T-helper 1 cell treated with Interleukin-12 subunit alpha and Interleukin-12 subunit beta and Interleukin-4 antibody, amounts not matched to agents 30 μg/mL and 1 μg/mL, for 36 hours (primary cell): ENCODE measurements around the gene MAN2B2.

Experiments used
- H3K27ac Mint-ChIP-seq: one replicate; pipeline ENCODE4 v1.8.0; 2021; ENCODE audit warnings: mild to moderate bottlenecking, mixed read lengths
- H3K27me3 Mint-ChIP-seq: one replicate; pipeline ENCODE4 v1.8.0; 2021; ENCODE audit warnings: low read depth, mixed read lengths
- H3K36me3 Mint-ChIP-seq: one replicate; pipeline ENCODE4 v1.8.0; 2021; ENCODE audit warnings: low read depth, mixed read lengths
- H3K4me1 Mint-ChIP-seq: one replicate; pipeline ENCODE4 v1.8.0; 2021; ENCODE audit warnings: low read depth, mixed read lengths
- H3K4me3 Mint-ChIP-seq: one replicate; pipeline ENCODE4 v1.8.0; 2021; ENCODE audit warnings: mild to moderate bottlenecking, moderate library complexity, mixed read lengths
- H3K9me3 Mint-ChIP-seq: one replicate; pipeline ENCODE4 v1.8.0; 2021; ENCODE audit warnings: mixed read lengths

The MAN2B2 gene

DNA sequence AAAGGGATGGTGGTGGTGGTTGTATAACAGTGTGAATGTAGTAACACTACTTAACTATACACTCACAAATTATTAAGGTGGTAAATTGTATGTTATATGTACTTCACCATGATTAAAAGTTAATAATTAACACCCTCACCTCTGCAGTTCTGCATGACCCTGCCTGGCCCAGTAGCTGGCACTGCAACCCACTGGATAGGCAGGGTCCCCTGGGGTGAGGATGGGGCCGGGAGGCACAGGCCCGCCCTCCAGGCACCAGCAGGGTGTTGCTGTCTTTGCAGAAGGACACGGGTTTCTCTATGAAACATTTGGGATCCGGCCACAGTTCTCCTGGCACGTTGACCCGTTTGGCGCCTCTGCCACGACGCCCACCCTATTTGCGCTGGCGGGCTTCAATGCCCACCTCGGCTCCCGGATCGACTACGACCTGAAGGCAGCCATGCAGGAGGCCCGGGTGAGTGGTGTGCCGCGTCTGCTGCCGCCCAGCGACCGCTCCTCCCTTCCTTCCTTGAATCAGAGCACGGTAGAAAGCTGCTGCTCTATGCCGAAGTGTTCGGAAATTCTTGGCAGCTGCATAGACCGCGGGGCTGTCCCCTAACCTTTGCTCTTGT, 11.8 kb downstream of the MAN2B2 start:
- Mint-ChIP-seq H3K27ac (no peak overlapping the region), H3K4me3 (no peak overlapping the region), H3K4me1 (no peaks in the 10 kb centered on the region), H3K27me3 (no peaks in the 10 kb centered on the region), H3K36me3 (peaks cover 33% of the 10 kb centered on the region), H3K9me3 (peaks cover 4% of the 10 kb centered on the region)

DNA sequence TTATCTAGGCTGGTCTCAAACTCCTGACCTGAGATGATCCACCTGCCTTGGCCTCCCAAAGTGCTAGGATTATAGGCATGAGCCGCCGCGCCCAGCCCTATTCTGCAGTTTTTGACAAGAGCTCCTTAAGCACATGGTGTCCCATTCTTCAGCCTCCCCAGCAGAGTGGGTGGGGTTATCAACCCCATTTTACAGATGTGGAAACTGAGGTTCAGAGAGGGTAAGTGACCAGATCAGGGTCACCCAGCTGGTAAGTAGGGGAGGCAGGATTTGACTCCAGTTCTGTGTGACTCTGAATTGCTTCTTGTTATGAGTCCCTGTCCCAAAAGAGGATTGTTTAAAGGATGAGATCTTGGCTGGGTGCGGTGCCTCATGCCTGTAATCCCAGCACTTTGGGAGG, 14.5 kb downstream of the MAN2B2 start:
- Mint-ChIP-seq H3K36me3 (peaks cover 14% of the 10 kb centered on the region), H3K27ac (no peak overlapping the region), H3K4me1 (no peaks in the 10 kb centered on the region), H3K9me3 (no peaks in the 10 kb centered on the region), H3K27me3 (no peaks in the 10 kb centered on the region), H3K4me3 (no peak overlapping the region)

DNA sequence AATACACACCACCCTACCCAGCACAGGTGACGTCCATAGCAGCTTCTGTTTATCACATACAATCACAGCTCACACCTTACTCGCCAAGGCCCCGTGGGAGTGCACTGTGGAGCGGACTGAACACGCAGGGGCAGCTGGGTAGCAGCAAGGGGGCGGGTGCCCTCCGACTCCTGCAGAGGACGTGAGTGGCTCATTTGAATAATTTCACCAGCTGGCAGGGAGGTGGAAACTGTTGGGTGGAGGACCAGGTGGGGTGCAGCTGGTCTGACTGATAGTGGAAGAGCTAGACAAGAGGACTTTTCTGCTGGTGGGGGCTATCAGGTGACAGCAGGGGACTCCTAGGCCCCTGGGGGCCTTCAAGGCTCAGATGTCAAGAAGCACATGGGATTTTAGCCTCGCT, 16.3 kb downstream of the MAN2B2 start:
- H3K36me3 Mint-ChIP-seq: peaks cover 9% of the 10 kb centered on the region
- no peak overlapping the region for H3K4me3 Mint-ChIP-seq
- H3K4me1 Mint-ChIP-seq: no peaks in the 10 kb centered on the region
- no peaks in the 10 kb centered on the region for H3K9me3 Mint-ChIP-seq
- H3K27ac Mint-ChIP-seq: no peak overlapping the region
- no peaks in the 10 kb centered on the region for H3K27me3 Mint-ChIP-seq

DNA sequence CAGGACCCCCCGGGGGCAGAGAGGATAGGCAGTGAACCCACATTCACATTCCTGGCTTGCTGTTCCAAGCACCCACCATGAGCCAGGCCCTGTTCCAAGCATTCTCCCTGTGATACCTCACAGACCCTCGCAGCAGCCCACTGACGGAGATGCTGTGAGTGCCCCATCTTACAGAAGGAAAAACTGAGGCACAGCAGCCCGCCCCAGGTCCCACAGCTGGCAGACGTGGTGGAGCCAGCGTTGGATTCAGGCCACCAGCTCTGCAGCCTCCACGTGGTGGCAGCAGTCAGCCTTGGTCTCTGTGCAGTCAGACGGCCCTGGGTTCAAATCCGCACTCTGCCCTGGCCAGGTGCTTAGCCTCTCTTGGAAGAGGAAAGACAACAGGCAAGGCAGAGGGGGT, 16.8 kb downstream of the MAN2B2 start:
- H3K27me3 Mint-ChIP-seq: no peaks in the 10 kb centered on the region
- H3K4me1 Mint-ChIP-seq: no peaks in the 10 kb centered on the region
- no peak overlapping the region for H3K4me3 Mint-ChIP-seq
- H3K9me3 Mint-ChIP-seq: no peaks in the 10 kb centered on the region
- peaks cover 9% of the 10 kb centered on the region for H3K36me3 Mint-ChIP-seq
- no peak overlapping the region for H3K27ac Mint-ChIP-seq

DNA sequence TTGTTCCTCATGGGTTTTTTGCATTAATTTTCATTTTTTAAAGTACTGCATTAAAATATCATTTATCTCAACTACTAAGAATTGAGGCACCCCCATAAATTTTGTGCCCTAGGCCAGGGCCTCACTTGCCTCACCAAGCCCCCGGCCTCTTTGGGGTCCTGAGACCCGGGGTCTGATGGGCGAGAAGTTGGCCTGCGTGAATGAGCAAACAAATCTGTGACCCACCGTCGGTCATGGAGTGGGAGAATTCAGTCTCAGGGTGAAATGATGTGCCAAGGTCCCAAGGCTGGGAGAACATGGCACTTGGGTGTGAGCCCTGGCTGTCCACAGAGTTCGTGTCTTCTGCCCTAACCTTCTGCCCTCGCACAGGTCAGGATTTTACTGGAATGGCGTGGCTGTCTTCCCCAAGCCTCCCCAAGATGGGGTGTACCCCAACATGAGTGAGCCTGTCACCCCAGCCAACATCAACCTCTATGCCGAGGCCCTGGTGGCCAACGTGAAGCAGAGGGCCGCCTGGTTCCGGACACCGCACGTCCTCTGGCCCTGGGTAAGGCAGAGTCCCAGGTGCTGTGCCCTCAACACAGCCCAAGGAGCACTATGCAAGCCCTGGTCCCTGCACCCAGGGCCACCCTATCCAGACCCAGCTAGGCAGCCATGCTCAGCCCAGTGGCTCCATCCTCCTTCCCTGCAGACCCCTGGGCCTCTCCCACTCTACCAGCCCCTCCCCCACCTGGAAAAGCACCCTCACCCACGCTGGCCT, 18.0 kb downstream of the MAN2B2 start:
- H3K4me1 Mint-ChIP-seq: no peaks in the 10 kb centered on the region
- no peaks in the 10 kb centered on the region for H3K27me3 Mint-ChIP-seq
- no peak overlapping the region for H3K27ac Mint-ChIP-seq
- H3K9me3 Mint-ChIP-seq: no peaks in the 10 kb centered on the region
- peaks cover 9% of the 10 kb centered on the region for H3K36me3 Mint-ChIP-seq
- no peak overlapping the region for H3K4me3 Mint-ChIP-seq

DNA sequence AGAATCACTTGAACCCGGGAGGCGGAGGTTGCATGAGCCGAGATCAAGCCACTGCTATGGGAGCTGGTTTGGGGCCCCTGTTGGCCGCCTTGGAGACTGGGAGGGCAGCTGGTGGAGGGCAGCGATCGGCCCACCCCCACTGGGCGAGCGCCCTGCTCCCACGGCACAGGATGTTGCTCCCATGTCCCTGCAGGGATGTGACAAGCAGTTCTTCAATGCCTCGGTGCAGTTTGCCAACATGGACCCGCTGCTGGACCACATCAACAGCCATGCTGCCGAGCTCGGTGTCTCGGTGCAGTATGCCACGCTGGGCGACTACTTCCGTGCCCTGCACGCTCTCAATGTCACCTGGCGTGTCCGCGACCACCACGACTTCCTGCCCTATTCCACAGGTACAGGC, 19.4 kb downstream of the MAN2B2 start:
- Mint-ChIP-seq H3K27me3 (no peaks in the 10 kb centered on the region), H3K4me3 (no peak overlapping the region), H3K27ac (no peak overlapping the region), H3K4me1 (no peaks in the 10 kb centered on the region), H3K9me3 (no peaks in the 10 kb centered on the region), H3K36me3 (peaks cover 9% of the 10 kb centered on the region)

DNA sequence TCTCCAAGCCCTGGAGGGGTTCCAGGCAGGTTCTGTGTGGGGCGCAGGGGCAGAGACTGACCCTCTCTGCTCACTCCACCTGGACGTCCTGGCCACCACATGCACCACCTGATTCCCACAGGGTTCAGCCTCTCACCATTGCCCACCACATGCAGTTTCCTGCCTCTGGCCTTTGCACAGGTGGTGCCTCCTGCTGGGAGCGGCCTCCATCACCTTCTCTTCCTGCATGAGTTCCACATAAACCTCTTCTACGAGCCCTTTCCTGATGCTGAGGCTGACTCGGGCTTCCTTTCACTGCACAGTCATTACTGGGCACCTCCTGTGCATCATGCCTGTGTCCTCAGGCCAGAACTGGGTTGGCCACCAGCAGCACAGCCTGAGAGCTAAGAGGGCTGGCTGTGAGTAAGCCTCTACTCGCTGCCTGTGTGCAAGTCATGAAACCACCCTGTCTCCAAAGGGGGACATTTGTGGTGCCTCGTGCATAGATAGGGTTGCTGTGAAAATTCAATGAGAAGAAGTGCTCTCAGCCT, 19.9 kb downstream of the MAN2B2 start:
- no peaks in the 10 kb centered on the region for H3K27me3 Mint-ChIP-seq
- no peak overlapping the region for H3K4me3 Mint-ChIP-seq
- no peak overlapping the region for H3K27ac Mint-ChIP-seq
- no peaks in the 10 kb centered on the region for H3K4me1 Mint-ChIP-seq
- H3K9me3 Mint-ChIP-seq: no peaks in the 10 kb centered on the region
- peaks cover 11% of the 10 kb centered on the region for H3K36me3 Mint-ChIP-seq

DNA sequence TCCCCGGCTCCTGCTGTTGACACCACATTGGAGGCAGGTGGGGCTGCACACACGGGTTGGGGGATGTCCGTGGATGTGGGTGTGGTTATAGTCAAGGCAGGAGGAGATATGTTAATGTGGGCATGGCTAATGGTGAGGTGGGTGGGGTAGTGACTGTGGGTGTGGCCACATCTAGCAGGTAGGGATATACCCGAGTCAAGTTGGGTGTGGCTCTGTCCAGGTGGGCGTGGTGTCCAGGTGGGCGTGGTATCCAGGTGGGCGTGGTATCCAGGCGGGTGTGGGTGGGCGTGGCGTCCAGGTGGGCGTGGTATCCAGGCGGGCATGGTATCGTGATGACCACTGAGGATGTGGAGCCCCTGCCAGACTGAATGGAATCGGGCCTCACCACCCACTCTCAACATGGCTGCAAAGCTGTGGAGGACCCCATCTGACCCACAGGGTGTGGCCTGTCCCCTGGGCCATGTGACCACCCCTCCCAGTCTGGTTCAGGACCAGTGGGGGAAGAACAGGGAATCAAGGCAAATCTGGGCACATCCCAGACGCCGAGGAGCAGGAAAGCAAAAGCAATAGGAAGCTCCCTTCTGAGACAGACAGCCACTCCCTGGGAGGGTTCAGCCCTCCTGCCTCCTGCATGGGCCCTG, 21.0 kb downstream of the MAN2B2 start:
- Mint-ChIP-seq H3K9me3 (no peaks in the 10 kb centered on the region), H3K4me1 (no peaks in the 10 kb centered on the region), H3K4me3 (no peak overlapping the region), H3K27ac (no peak overlapping the region), H3K36me3 (peaks cover 9% of the 10 kb centered on the region), H3K27me3 (no peaks in the 10 kb centered on the region)

DNA sequence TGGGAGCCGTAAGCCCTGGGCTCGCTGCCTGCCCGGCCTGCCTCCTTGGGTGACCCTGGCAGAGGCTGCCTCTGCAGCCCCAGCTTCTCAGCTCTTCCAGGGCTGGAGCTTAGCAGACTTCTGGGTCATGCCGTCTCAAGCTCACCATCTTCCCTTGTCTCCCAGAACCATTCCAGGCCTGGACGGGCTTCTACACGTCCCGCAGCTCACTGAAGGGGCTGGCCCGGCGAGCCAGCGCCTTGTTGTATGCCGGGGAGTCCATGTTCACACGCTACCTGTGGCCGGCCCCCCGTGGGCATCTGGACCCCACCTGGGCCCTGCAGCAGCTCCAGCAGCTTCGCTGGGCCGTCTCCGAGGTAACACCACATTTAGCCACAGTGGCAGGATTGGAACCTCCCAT, 22.0 kb downstream of the MAN2B2 start:
- Mint-ChIP-seq H3K4me1 (no peaks in the 10 kb centered on the region), H3K9me3 (no peaks in the 10 kb centered on the region), H3K27me3 (no peaks in the 10 kb centered on the region), H3K36me3 (peaks cover 15% of the 10 kb centered on the region), H3K27ac (no peak overlapping the region), H3K4me3 (no peak overlapping the region)

DNA sequence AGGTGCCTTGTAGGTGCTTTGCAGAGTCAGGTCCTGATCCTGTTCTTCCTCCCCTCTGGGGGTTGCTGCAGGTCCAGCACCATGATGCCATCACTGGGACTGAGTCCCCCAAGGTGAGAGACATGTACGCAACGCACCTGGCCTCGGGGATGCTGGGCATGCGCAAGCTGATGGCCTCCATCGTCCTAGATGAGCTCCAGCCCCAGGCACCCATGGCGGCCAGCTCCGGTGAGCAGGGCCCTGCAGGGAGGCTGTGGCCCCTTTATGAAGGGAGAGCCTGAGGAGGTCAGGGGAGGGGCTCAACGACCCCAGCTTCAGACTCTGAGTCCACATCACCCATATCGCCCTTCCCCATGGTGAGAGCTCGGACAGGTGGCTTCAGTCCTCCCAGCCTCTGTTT, 23.1 kb downstream of the MAN2B2 start:
- Mint-ChIP-seq H3K4me1 (no peaks in the 10 kb centered on the region), H3K27me3 (no peaks in the 10 kb centered on the region), H3K36me3 (peaks cover 25% of the 10 kb centered on the region), H3K9me3 (no peaks in the 10 kb centered on the region), H3K4me3 (no peak overlapping the region), H3K27ac (no peak overlapping the region)

DNA sequence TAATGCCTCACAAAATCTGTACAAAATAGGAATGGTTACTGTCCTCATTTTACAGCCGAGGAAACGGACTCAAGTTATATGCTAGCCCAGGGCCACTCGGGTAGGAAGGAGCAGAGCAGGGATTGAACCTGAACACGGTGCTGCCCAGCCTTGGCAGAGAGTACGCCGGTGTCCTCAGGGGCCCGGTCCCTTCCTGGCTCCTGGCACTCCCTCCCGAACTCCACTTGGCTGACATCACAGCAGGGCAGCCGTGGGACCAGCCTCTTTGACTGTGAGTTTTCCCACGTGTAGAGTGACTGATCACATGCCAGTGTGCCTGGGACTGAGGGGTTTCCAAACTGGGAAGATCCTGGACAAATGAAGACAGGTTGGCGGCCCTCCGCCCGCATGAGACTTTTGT, 23.7 kb downstream of the MAN2B2 start:
- peaks cover 2% of the 10 kb centered on the region for H3K9me3 Mint-ChIP-seq
- H3K36me3 Mint-ChIP-seq: peaks cover 27% of the 10 kb centered on the region
- no peaks in the 10 kb centered on the region for H3K4me1 Mint-ChIP-seq
- H3K27ac Mint-ChIP-seq: no peak overlapping the region
- no peaks in the 10 kb centered on the region for H3K27me3 Mint-ChIP-seq
- H3K4me3 Mint-ChIP-seq: no peak overlapping the region

DNA sequence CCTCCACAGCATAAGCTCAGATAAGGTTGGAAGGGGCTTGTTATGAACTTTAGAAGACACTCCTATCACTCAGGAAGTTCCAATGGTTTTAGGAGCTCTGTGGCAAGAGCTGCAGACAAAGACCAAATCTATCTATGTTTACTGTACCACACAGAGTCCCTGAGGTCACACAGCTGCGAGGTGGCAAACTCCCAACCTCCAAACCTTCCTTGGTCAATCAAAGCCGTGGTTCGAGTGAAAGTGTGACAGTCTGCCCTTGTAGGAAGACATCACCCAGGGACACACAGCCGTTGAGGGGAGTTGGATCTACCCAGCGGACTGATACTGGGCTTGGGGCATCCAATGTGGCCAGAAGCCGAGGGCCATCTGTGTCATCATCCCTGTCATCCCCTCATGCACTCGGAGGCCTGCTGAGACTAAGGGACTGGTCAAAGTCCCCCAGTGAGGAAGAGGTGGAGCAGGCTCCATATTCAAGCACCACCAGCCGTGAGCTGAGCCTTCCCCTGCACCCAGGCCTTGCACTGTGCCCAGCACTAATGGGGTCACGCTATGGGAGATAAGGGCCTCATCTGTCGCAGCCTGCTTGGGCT, 26.8 kb downstream of the MAN2B2 start:
- Mint-ChIP-seq H3K27me3 (no peaks in the 10 kb centered on the region), H3K27ac (no peak overlapping the region), H3K36me3 (peaks cover 51% of the 10 kb centered on the region), H3K9me3 (peaks cover 23% of the 10 kb centered on the region), H3K4me1 (no peaks in the 10 kb centered on the region), H3K4me3 (no peak overlapping the region)

DNA sequence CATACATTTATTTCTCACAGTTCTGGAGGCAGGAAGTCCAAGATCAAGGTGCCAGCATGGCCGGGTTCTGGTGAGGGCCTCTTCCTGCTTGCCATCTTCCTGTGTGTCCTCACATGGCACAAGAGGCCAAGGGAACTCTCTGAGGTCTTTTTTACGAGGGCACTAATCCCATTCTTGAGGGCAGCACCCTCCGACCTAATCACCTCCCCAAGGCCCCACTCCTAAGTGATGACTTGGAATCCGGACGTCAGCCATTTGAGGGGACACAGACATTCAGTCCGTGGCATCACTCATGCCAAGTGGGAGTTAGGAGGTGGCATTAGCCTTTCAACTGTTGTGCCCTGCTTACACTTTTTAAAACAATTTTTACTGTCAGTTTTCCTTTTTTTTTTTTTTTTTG, 27.3 kb downstream of the MAN2B2 start:
- Mint-ChIP-seq H3K4me1 (no peaks in the 10 kb centered on the region), H3K4me3 (no peak overlapping the region), H3K9me3 (peaks cover 23% of the 10 kb centered on the region), H3K27ac (no peak overlapping the region), H3K36me3 (peaks cover 56% of the 10 kb centered on the region), H3K27me3 (no peaks in the 10 kb centered on the region)

DNA sequence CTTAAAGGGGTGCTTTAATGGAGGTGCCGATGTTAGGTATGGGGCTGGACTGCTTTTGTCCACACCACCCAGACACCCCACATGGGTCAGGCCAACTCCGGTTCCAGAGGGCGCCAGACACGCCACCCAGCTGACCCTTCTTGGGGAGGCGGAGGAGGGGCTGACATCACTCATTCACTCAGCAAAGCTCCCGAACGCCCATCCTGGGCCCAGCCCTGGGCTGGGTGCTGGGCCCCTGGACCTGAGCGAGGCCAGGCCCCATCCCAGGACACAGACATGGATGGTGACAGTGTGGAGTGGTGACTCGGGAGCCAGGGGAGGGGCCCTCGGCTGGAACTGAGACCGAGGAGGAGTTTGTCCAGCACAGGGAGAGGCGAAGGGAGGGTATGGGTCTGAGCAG, 28.1 kb downstream of the MAN2B2 start:
- H3K27me3 Mint-ChIP-seq: no peaks in the 10 kb centered on the region
- peaks cover 65% of the 10 kb centered on the region for H3K36me3 Mint-ChIP-seq
- no peak overlapping the region for H3K27ac Mint-ChIP-seq
- H3K4me3 Mint-ChIP-seq: no peak overlapping the region
- peaks cover 3% of the 10 kb centered on the region for H3K4me1 Mint-ChIP-seq
- peaks cover 23% of the 10 kb centered on the region for H3K9me3 Mint-ChIP-seq

DNA sequence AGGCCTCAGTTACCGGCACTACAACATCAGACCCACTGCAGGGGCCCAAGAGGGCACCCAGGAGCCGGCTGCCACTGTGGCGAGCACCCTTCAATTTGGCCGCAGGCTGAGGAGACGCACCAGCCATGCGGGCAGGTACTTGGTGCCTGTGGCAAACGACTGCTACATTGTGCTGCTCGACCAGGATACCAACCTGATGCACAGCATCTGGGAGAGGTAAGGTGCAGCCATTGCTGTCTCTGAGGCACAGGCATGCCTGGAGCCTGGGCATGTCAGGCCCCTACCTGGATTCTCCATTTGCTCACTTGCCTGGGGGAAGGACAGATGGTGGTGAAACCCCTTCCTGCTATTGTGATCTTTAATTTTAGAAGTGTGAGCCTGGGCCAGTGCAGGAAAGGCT, 30.1 kb downstream of the MAN2B2 start:
- H3K4me3 Mint-ChIP-seq: no peak overlapping the region
- H3K9me3 Mint-ChIP-seq: peaks cover 23% of the 10 kb centered on the region
- no peak overlapping the region for H3K27ac Mint-ChIP-seq
- H3K27me3 Mint-ChIP-seq: no peaks in the 10 kb centered on the region
- H3K36me3 Mint-ChIP-seq: peaks cover 65% of the 10 kb centered on the region
- peaks cover 7% of the 10 kb centered on the region for H3K4me1 Mint-ChIP-seq
